ENCODE measurements around the gene LINC01488.

Gene LINC01488

GRCh38 chr11:69497221-69497787 is 15.8 kb downstream of the LINC01488 start:
- Histone ChIP-seq H3K9ac (ENCODE audit: low read depth, low read length) (no peak overlapping the region), H3K36me3 (ENCODE audit: control insufficient read depth, insufficient read depth, low read length) (no peaks in the 10 kb centered on the region), H3K4me1 (ENCODE audit: control insufficient read depth, insufficient read depth, low read length) (no peaks in the 10 kb centered on the region), H3K9me3 (ENCODE audit: control insufficient read depth, insufficient read depth, low read length) (no peaks in the 10 kb centered on the region), H3K27me3 (ENCODE audit: control insufficient read depth, insufficient read depth, low read length) (no peaks in the 10 kb centered on the region), H3K4me3 (ENCODE audit: low read depth, low read length) (no peak overlapping the region), H3K27ac (ENCODE audit: low read depth, low read length) (no peak overlapping the region)

GRCh38 chr11:69498614-69499175 is 17.2 kb downstream of the LINC01488 start:
- no peak overlapping the region for H3K27ac ChIP-seq (ENCODE audit: low read depth, low read length)
- no peaks in the 10 kb centered on the region for H3K9me3 ChIP-seq (ENCODE audit: control insufficient read depth, insufficient read depth, low read length)
- no peaks in the 10 kb centered on the region for H3K36me3 ChIP-seq (ENCODE audit: control insufficient read depth, insufficient read depth, low read length)
- H3K27me3 ChIP-seq (ENCODE audit: control insufficient read depth, insufficient read depth, low read length): no peaks in the 10 kb centered on the region
- H3K9ac ChIP-seq (ENCODE audit: low read depth, low read length): no peak overlapping the region
- H3K4me1 ChIP-seq (ENCODE audit: control insufficient read depth, insufficient read depth, low read length): no peaks in the 10 kb centered on the region
- no peak overlapping the region for H3K4me3 ChIP-seq (ENCODE audit: low read depth, low read length)

GRCh38 chr11:69499186-69499917 is 17.9 kb downstream of the LINC01488 start:
- Histone ChIP-seq H3K27ac (ENCODE audit: low read depth, low read length) (no peak overlapping the region), H3K27me3 (ENCODE audit: control insufficient read depth, insufficient read depth, low read length) (no peaks in the 10 kb centered on the region), H3K9me3 (ENCODE audit: control insufficient read depth, insufficient read depth, low read length) (no peaks in the 10 kb centered on the region), H3K4me3 (ENCODE audit: low read depth, low read length) (no peak overlapping the region), H3K4me1 (ENCODE audit: control insufficient read depth, insufficient read depth, low read length) (no peaks in the 10 kb centered on the region), H3K36me3 (ENCODE audit: control insufficient read depth, insufficient read depth, low read length) (no peaks in the 10 kb centered on the region), H3K9ac (ENCODE audit: low read depth, low read length) (no peak overlapping the region)

GRCh38 chr11:69499918-69500284 is 18.4 kb downstream of the LINC01488 start:
- H3K36me3 ChIP-seq (ENCODE audit: control insufficient read depth, insufficient read depth, low read length): no peaks in the 10 kb centered on the region
- H3K4me3 ChIP-seq (ENCODE audit: low read depth, low read length): no peak overlapping the region
- no peaks in the 10 kb centered on the region for H3K4me1 ChIP-seq (ENCODE audit: control insufficient read depth, insufficient read depth, low read length)
- H3K9ac ChIP-seq (ENCODE audit: low read depth, low read length): no peak overlapping the region
- no peaks in the 10 kb centered on the region for H3K27me3 ChIP-seq (ENCODE audit: control insufficient read depth, insufficient read depth, low read length)
- H3K9me3 ChIP-seq (ENCODE audit: control insufficient read depth, insufficient read depth, low read length): no peaks in the 10 kb centered on the region
- no peak overlapping the region for H3K27ac ChIP-seq (ENCODE audit: low read depth, low read length)

GRCh38 chr11:69500285-69501120 is 19.0 kb downstream of the LINC01488 start:
- Histone ChIP-seq H3K9me3 (ENCODE audit: control insufficient read depth, insufficient read depth, low read length) (no peaks in the 10 kb centered on the region), H3K4me1 (ENCODE audit: control insufficient read depth, insufficient read depth, low read length) (no peaks in the 10 kb centered on the region), H3K36me3 (ENCODE audit: control insufficient read depth, insufficient read depth, low read length) (no peaks in the 10 kb centered on the region), H3K27ac (ENCODE audit: low read depth, low read length) (no peak overlapping the region), H3K9ac (ENCODE audit: low read depth, low read length) (no peak overlapping the region), H3K27me3 (ENCODE audit: control insufficient read depth, insufficient read depth, low read length) (no peaks in the 10 kb centered on the region), H3K4me3 (ENCODE audit: low read depth, low read length) (no peak overlapping the region)

- Histone ChIP-seq H3K27me3 (ENCODE audit: control insufficient read depth, insufficient read depth, low read length) (no peaks in the 10 kb centered on the region), H3K36me3 (ENCODE audit: control insufficient read depth, insufficient read depth, low read length) (no peaks in the 10 kb centered on the region), H3K4me1 (ENCODE audit: control insufficient read depth, insufficient read depth, low read length) (no peaks in the 10 kb centered on the region), H3K9me3 (ENCODE audit: control insufficient read depth, insufficient read depth, low read length) (no peaks in the 10 kb centered on the region), H3K4me3 (ENCODE audit: low read depth, low read length) (no peak overlapping the region), H3K9ac (ENCODE audit: low read depth, low read length) (no peak overlapping the region), H3K27ac (ENCODE audit: low read depth, low read length) (no peak overlapping the region)
Measured at GRCh38 chr11:69501121-69501489, 19.6 kb downstream of the LINC01488 start.

- no peak overlapping the region for H3K27ac ChIP-seq (ENCODE audit: low read depth, low read length)
- H3K9ac ChIP-seq (ENCODE audit: low read depth, low read length): no peak overlapping the region
- no peak overlapping the region for H3K4me3 ChIP-seq (ENCODE audit: low read depth, low read length)
- H3K27me3 ChIP-seq (ENCODE audit: control insufficient read depth, insufficient read depth, low read length): no peaks in the 10 kb centered on the region
- H3K36me3 ChIP-seq (ENCODE audit: control insufficient read depth, insufficient read depth, low read length): no peaks in the 10 kb centered on the region
- H3K4me1 ChIP-seq (ENCODE audit: control insufficient read depth, insufficient read depth, low read length): no peaks in the 10 kb centered on the region
- no peaks in the 10 kb centered on the region for H3K9me3 ChIP-seq (ENCODE audit: control insufficient read depth, insufficient read depth, low read length)
Measured at GRCh38 chr11:69501891-69502860, 20.7 kb downstream of the LINC01488 start.

GRCh38 chr11:69504127-69504526 is 22.7 kb downstream of the LINC01488 start:
- H3K27ac ChIP-seq (ENCODE audit: low read depth, low read length): no peak overlapping the region
- no peaks in the 10 kb centered on the region for H3K36me3 ChIP-seq (ENCODE audit: control insufficient read depth, insufficient read depth, low read length)
- H3K4me1 ChIP-seq (ENCODE audit: control insufficient read depth, insufficient read depth, low read length): no peaks in the 10 kb centered on the region
- no peak overlapping the region for H3K4me3 ChIP-seq (ENCODE audit: low read depth, low read length)
- H3K9me3 ChIP-seq (ENCODE audit: control insufficient read depth, insufficient read depth, low read length): no peaks in the 10 kb centered on the region
- no peaks in the 10 kb centered on the region for H3K27me3 ChIP-seq (ENCODE audit: control insufficient read depth, insufficient read depth, low read length)
- H3K9ac ChIP-seq (ENCODE audit: low read depth, low read length): no peak overlapping the region

GRCh38 chr11:69504576-69505335 is 23.3 kb downstream of the LINC01488 start:
- H3K4me1 ChIP-seq (ENCODE audit: control insufficient read depth, insufficient read depth, low read length): no peaks in the 10 kb centered on the region
- H3K27ac ChIP-seq (ENCODE audit: low read depth, low read length): no peak overlapping the region
- H3K4me3 ChIP-seq (ENCODE audit: low read depth, low read length): no peak overlapping the region
- H3K9me3 ChIP-seq (ENCODE audit: control insufficient read depth, insufficient read depth, low read length): no peaks in the 10 kb centered on the region
- no peaks in the 10 kb centered on the region for H3K27me3 ChIP-seq (ENCODE audit: control insufficient read depth, insufficient read depth, low read length)
- H3K9ac ChIP-seq (ENCODE audit: low read depth, low read length): no peak overlapping the region
- H3K36me3 ChIP-seq (ENCODE audit: control insufficient read depth, insufficient read depth, low read length): no peaks in the 10 kb centered on the region

GRCh38 chr11:69508974-69509373 is 27.5 kb downstream of the LINC01488 start:
- no peaks in the 10 kb centered on the region for H3K36me3 ChIP-seq (ENCODE audit: control insufficient read depth, insufficient read depth, low read length)
- H3K4me1 ChIP-seq (ENCODE audit: control insufficient read depth, insufficient read depth, low read length): no peaks in the 10 kb centered on the region
- no peaks in the 10 kb centered on the region for H3K27me3 ChIP-seq (ENCODE audit: control insufficient read depth, insufficient read depth, low read length)
- H3K27ac ChIP-seq (ENCODE audit: low read depth, low read length): no peak overlapping the region
- no peak overlapping the region for H3K9ac ChIP-seq (ENCODE audit: low read depth, low read length)
- no peak overlapping the region for H3K4me3 ChIP-seq (ENCODE audit: low read depth, low read length)
- no peaks in the 10 kb centered on the region for H3K9me3 ChIP-seq (ENCODE audit: control insufficient read depth, insufficient read depth, low read length)

Measured in HUES48 (cell line).